A549 (cell line): ENCODE results near the gene CIBAR2. TPM values are rescaled to one million over a fixed set of nuclear protein-coding genes. Genes with fewer than 3 reads are reported as not detected.

Experiments
- ATAC-seq, 2 experiments: fragments of 200-7000 bp in 1 of 2; fragments of >200 bp in 1 of 2; cut with Nextera tagmentation in 1 of 2; cut with Tn5 transposase in 1 of 2; 3 replicates each; pipeline versions ENCODE4 v1.8.0 to v1.9.1; 2018 to 2020; ENCODE audit warnings: mild to moderate bottlenecking in 1 of 2, moderate library complexity in 1 of 2
- CTCF ChIA-PET: fragments of 300-600 bp; sonication (Branson Sonifier 250); formaldehyde crosslinking; extraction: SDS; loops from one replicate; lab custom pipeline; 2021; ENCODE audit warnings: antibody characterized with exemption, inconsistent platforms; lab: Yijun Ruan, JAX
- POLR2A ChIA-PET: fragments of 350-600 bp; formaldehyde crosslinking; extraction: SDS; loops from one replicate; lab custom pipeline; 2021; ENCODE audit warnings: antibody characterized with exemption, inconsistent platforms; lab: Yijun Ruan, JAX
- DNase-seq, 2 experiments: peaks; one replicate each; pipeline versions ENCODE4 v3.0.0 to v3.0.0-alpha.2; 2011 to 2016; ENCODE audit warnings: low read depth in 1 of 2, low spot score in 1 of 2
- FAIRE-seq: peaks from 2 replicates; lab custom pipeline; 2011; peaks lifted over from hg19 to GRCh38; lab: Jason Lieb, UNC
- H3K27ac ChIP-seq, 2 experiments: fragments of >200 bp; sonication (Bioruptor Twin); formaldehyde crosslinking; 3 replicates each; pipeline ENCODE4 v1.5.1; 2016 to 2017
- H3K4me1 ChIP-seq: fragments of >200 bp; sonication (Bioruptor Twin); formaldehyde crosslinking; 3 replicates; pipeline ENCODE4 v1.6.1; 2016
- H3K4me2 ChIP-seq: fragments of >200 bp; sonication (Bioruptor Twin); formaldehyde crosslinking; 3 replicates; pipeline ENCODE4 v1.6.1; 2016
- H3K4me3 ChIP-seq: fragments of >200 bp; sonication (Bioruptor Twin); formaldehyde crosslinking; 3 replicates; pipeline ENCODE4 v1.5.1; 2016
- H3K9me3 ChIP-seq: fragments of >200 bp; sonication (Bioruptor Twin); formaldehyde crosslinking; 3 replicates; pipeline ENCODE4 v1.6.1; 2016
- ATOH8 ChIP-seq: fragments of 250-450 bp; sonication (Bioruptor Pico); IDR thresholded peaks from 2 replicates; pipeline ENCODE4 v1.5.0; 2020; ENCODE audit warnings: low read depth, mild to moderate bottlenecking, moderate library complexity
- CBX8 ChIP-seq: fragments of 200-600 bp; sonication (generic); IDR thresholded peaks from 2 replicates; pipeline ENCODE4 v1.6.1; 2016
- CTCF ChIP-seq: fragments of >200 bp; sonication (Bioruptor Twin); formaldehyde crosslinking; IDR thresholded peaks from 3 replicates; pipeline ENCODE4 v1.5.1; 2016
- EP300 ChIP-seq, 2 experiments: fragments of >200 bp; sonication (Bioruptor Twin); formaldehyde crosslinking; IDR thresholded peaks; 2 replicates in 1 of 2; 3 replicates in 1 of 2; pipeline ENCODE4 v1.6.1; 2016 to 2017
- FOSB ChIP-seq: fragments of 250-450 bp; sonication (Bioruptor Pico); IDR thresholded peaks from 2 replicates; pipeline ENCODE4 v1.5.0; 2020; ENCODE audit warnings: mild to moderate bottlenecking, moderate library complexity
- FOSL2 ChIP-seq, 2 experiments: fragments of 450-650 bp in 1 of 2; fragments of >200 bp in 1 of 2; sonication (Bioruptor Twin) in 1 of 2; formaldehyde crosslinking; IDR thresholded peaks; 2 replicates each; pipeline versions ENCODE4 v1.5.0 to v1.6.1; 2016 to 2020; ENCODE audit warnings: mild to moderate bottlenecking in 1 of 2, moderate library complexity in 1 of 2
- GATA3 ChIP-seq: IDR thresholded peaks from 2 replicates; pipeline ENCODE4 v1.6.1; 2012; ENCODE audit warnings: borderline replicate concordance
- HDAC2 ChIP-seq: fragments of 200-600 bp; sonication (generic); IDR thresholded peaks from 2 replicates; pipeline ENCODE4 v1.6.1; 2016
- KDM1A ChIP-seq: fragments of 200-600 bp; sonication (generic); IDR thresholded peaks from 2 replicates; pipeline ENCODE4 v1.6.1; 2016; ENCODE audit warnings: low read depth, mild to moderate bottlenecking
- KDM5A ChIP-seq: fragments of 200-600 bp; sonication (generic); IDR thresholded peaks from 2 replicates; pipeline ENCODE4 v1.6.1; 2016; ENCODE audit warnings: antibody characterized with exemption, mild to moderate bottlenecking
- NPAS2 ChIP-seq: fragments of 250-450 bp; sonication (Bioruptor Pico); IDR thresholded peaks from 2 replicates; pipeline ENCODE4 v1.8.0; 2022; ENCODE audit warnings: mild to moderate bottlenecking, moderate library complexity, borderline replicate concordance
- RARB ChIP-seq: fragments of 250-450 bp; sonication (Bioruptor Pico); IDR thresholded peaks from 2 replicates; pipeline ENCODE4 v1.8.0; 2021; ENCODE audit warnings: mild to moderate bottlenecking, moderate library complexity
- RFX5 ChIP-seq: fragments of 450-650 bp; IDR thresholded peaks from 2 replicates; pipeline ENCODE4 v1.7.1; 2014; ENCODE audit warnings: antibody characterized with exemption, mild to moderate bottlenecking, moderate library complexity
- RNF2 ChIP-seq: fragments of 200-600 bp; sonication (generic); IDR thresholded peaks from 2 replicates; pipeline ENCODE4 v1.6.1; 2016; ENCODE audit warnings: low read depth, mild to moderate bottlenecking, antibody characterized with exemption, moderate library complexity, borderline replicate concordance
- SMC3 ChIP-seq: fragments of >200 bp; sonication (Bioruptor Twin); formaldehyde crosslinking; IDR thresholded peaks from 3 replicates; pipeline ENCODE4 v1.6.1; 2018; ENCODE audit warnings: inconsistent platforms
- SREBF2 ChIP-seq: fragments of 450-650 bp; IDR thresholded peaks from 2 replicates; pipeline ENCODE4 v1.6.1; 2014; ENCODE audit warnings: mild to moderate bottlenecking, moderate library complexity
- ZC3H11A ChIP-seq: fragments of 450-650 bp; IDR thresholded peaks from 2 replicates; pipeline ENCODE4 v1.6.1; 2014; ENCODE audit warnings: antibody characterized with exemption, mild to moderate bottlenecking
- ZSCAN20 ChIP-seq: fragments of 250-450 bp; sonication (Bioruptor Pico); IDR thresholded peaks from 2 replicates; pipeline ENCODE4 v1.8.0; 2022; ENCODE audit warnings: mild to moderate bottlenecking, moderate library complexity
- WGBS: methylation state at CpG from one replicate; pipeline ENCODE4 v1.1.6; 2017; ENCODE audit errors: missing lambda C conversion rate; 5-methylcytosine and 5-hydroxymethylcytosine counted together
- polyA plus RNA-seq, 4 experiments: library from polyadenylated mRNA; depleted of rRNA in 3 of 4; stranded (reverse); fragments of >200 nt; fragmentation: RNase III in 1 of 4; extraction: RNeasy Plus Mini Kit Qiagen cat#74134 plus additional on column Dnase treatment in 1 of 4; gene quantifications; 2 replicates in 3 of 4; 3 replicates in 1 of 4; pipeline ENCODE4 v1.2.3, GENCODE V29; 2011 to 2017
- TF ChIP-seq, protein P1 (sequence below): fragments of 450-650 bp; IDR thresholded peaks from 2 replicates; pipeline ENCODE4 v1.6.1; 2014; ENCODE audit warnings: antibody characterized with exemption
- TF ChIP-seq, protein P2 (sequence below): IDR thresholded peaks from 2 replicates; pipeline ENCODE4 v1.6.1; 2012
- TF ChIP-seq, protein P3 (sequence below): fragments of 250-450 bp; sonication (Bioruptor Pico); IDR thresholded peaks from 2 replicates; pipeline ENCODE4 v1.5.0; 2021; ENCODE audit warnings: mild to moderate bottlenecking, moderate library complexity, borderline replicate concordance

CIBAR2 gene
- polyA plus RNA-seq, 2 of the 4 experiments (the other 2 are of a cell fraction): not detected

- no peak overlapping the region for H3K27ac ChIP-seq
- no peak for DNase-seq
- no peak for TF ChIP-seq FOSL2 (IDR thresholded peaks at IDR 0.05)
- no peak for TF ChIP-seq FOSL2 (CRISPR knock-in tag; IDR thresholded peaks at IDR 0.05)
- TF ChIP-seq CTCF: no peak
- TF ChIP-seq FOSB (CRISPR knock-in tag): no peak
- 75% methylated on average over 8 of the region's 8 CpGs for WGBS
- no peak for FAIRE-seq
- H3K4me3 ChIP-seq: no peak overlapping the region
- H3K9me3 ChIP-seq: no peaks in the 10 kb centered on the region
- ChIA-PET POLR2A (no interaction called here), CTCF (interaction anchor here (0.6 to 3.0 kb wide), 6 partner anchors 9 to 184 kb away, joined by 3 to 23 read pairs (median 4); no protein-coding TSS in a partner anchor)
- no peak for ATAC-seq
- no peaks in the 10 kb centered on the region for H3K4me1 ChIP-seq
- no peak overlapping the region for H3K4me2 ChIP-seq
Observed at GRCh38 chr16:85072076-85072860, 40.0 kb downstream of the CIBAR2 start.

DNA sequence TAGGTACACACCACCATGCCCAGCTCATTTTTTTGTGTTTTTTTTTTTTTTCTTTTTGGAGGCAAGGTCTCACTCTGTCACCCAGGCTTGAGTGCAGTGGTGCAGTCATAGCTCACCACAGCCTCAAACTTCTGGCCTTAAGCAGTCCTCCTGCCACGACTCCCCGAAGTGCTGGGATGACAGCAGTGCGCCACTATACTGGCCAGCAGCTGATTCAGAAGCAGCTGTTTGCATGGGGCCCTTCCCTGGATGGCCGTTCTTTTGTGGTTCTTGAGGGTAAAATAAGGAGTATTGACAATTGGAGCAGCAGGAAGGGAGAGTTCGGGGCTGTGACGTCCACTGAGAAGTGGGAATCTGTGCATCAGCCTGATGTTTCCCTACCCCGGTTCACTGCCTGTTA lies 43.1 kb downstream of the CIBAR2 start:
- no peak overlapping the region for H3K4me3 ChIP-seq
- ATAC-seq (no peak), FAIRE-seq (no peak), DNase-seq (no peak)
- no peak overlapping the region for H3K27ac ChIP-seq
- no peak for TF ChIP-seq GATA3
- no peak for TF ChIP-seq KDM1A
- TF ChIP-seq ZSCAN20: no peak
- TF ChIP-seq SMC3: no peak
- TF ChIP-seq, protein P1, sequence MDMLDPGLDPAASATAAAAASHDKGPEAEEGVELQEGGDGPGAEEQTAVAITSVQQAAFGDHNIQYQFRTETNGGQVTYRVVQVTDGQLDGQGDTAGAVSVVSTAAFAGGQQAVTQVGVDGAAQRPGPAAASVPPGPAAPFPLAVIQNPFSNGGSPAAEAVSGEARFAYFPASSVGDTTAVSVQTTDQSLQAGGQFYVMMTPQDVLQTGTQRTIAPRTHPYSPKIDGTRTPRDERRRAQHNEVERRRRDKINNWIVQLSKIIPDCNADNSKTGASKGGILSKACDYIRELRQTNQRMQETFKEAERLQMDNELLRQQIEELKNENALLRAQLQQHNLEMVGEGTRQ: no peak
- TF ChIP-seq EP300 (IDR thresholded peaks at IDR 0.05): no peak
- TF ChIP-seq HDAC2: no peak
- TF ChIP-seq ZC3H11A: no peak
- TF ChIP-seq SREBF2: no peak
- no peak for TF ChIP-seq RFX5
- TF ChIP-seq, protein P2, sequence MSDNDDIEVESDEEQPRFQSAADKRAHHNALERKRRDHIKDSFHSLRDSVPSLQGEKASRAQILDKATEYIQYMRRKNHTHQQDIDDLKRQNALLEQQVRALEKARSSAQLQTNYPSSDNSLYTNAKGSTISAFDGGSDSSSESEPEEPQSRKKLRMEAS: no peak
- TF ChIP-seq, protein P3, sequence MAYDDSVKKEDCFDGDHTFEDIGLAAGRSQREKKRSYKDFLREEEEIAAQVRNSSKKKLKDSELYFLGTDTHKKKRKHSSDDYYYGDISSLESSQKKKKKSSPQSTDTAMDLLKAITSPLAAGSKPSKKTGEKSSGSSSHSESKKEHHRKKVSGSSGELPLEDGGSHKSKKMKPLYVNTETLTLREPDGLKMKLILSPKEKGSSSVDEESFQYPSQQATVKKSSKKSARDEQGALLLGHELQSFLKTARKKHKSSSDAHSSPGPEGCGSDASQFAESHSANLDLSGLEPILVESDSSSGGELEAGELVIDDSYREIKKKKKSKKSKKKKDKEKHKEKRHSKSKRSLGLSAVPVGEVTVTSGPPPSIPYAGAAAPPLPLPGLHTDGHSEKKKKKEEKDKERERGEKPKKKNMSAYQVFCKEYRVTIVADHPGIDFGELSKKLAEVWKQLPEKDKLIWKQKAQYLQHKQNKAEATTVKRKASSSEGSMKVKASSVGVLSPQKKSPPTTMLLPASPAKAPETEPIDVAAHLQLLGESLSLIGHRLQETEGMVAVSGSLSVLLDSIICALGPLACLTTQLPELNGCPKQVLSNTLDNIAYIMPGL (CRISPR knock-in tag): no peak
- no peak for TF ChIP-seq CBX8
- no peak overlapping the region for H3K4me2 ChIP-seq
- 82% methylated on average over 7 of the region's 7 CpGs for WGBS
- ChIA-PET CTCF (interaction anchor here (0.9 to 2.3 kb wide), 5 partner anchors 11 to 164 kb away, joined by 3 to 14 read pairs (median 4); no protein-coding TSS in a partner anchor), POLR2A (no interaction called here)
- no peaks in the 10 kb centered on the region for H3K4me1 ChIP-seq
- no peaks in the 10 kb centered on the region for H3K9me3 ChIP-seq

- ATAC-seq: no peak
Observed at GRCh38 chr16:85068746-85069145, 43.5 kb downstream of the CIBAR2 start.

More at GRCh38 chr16:85068746-85069145, 43.5 kb downstream of the CIBAR2 start:
- Histone ChIP-seq H3K4me1 (no peaks in the 10 kb centered on the region), H3K27ac (no peak overlapping the region), H3K4me3 (no peak overlapping the region), H3K4me2 (no peak overlapping the region), H3K9me3 (no peaks in the 10 kb centered on the region)
- no peak for DNase-seq
- CTCF ChIA-PET: interaction anchor here (0.9 to 2.5 kb wide), 5 partner anchors 11 to 98 kb away, joined by 4 to 14 read pairs (median 6); no protein-coding TSS in a partner anchor
- POLR2A ChIA-PET: no interaction called here
- TF ChIP-seq RFX5: no peak
- TF ChIP-seq RNF2: no peak
- TF ChIP-seq KDM5A: no peak
- TF ChIP-seq ATOH8 (CRISPR knock-in tag): no peak
- TF ChIP-seq RARB: no peak
- no peak for TF ChIP-seq SREBF2
- TF ChIP-seq NPAS2 (CRISPR knock-in tag): no peak
- WGBS: 90% methylated on average over 8 of the region's 8 CpGs
- no peak for FAIRE-seq
